Hepatocyte (in vitro differentiated cells): ENCODE results near the gene GRIK2.
A peak's percentile ranks its signal among the peaks of the same experiment; 100 is the strongest.

ENCODE experiments used
- EZH2 ChIP-seq: fragments of 200-600 bp; sonication (generic); IDR thresholded peaks from 2 replicates; pipeline ENCODE4 v1.6.1; 2016; ENCODE audit warnings: antibody characterized with exemption, mild to moderate bottlenecking, borderline replicate concordance
- EZH2phosphoT487 ChIP-seq: fragments of 200-600 bp; sonication (generic); IDR thresholded peaks from one replicate; pipeline ENCODE4 v1.6.1; 2018; ENCODE audit warnings: antibody characterized with exemption, mild to moderate bottlenecking, low read depth, moderate library complexity; ENCODE audit not compliant: unreplicated experiment, severe bottlenecking
- TF ChIP-seq, protein P1 (sequence below): fragments of 200-600 bp; sonication (generic); IDR thresholded peaks from 2 replicates; pipeline ENCODE4 v1.5.1; 2016; ENCODE audit warnings: antibody characterized with exemption, mild to moderate bottlenecking; ENCODE audit not compliant: poor library complexity

DNA sequence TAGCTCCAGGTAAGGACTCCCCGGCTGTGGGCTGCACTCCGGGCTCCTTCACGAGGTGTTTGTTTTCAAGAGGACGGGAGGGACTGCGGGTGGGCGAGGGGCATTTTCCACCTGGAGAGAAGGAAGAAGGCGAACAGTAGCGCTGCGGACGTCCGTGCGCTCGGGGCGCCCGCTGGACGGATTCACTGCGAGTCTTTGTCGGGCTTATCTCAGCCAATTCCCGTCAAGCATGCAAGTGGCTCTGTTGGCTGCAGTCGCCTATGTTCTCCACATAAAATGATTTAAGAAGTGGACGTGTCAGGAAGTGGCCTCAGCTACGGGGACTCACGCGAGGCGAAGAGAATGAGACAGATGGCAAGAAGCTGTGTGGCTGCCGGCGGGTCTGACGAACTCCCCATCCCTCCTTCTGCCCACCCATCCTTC, 332 bp downstream of the GRIK2 start:
- TF ChIP-seq, protein P1, sequence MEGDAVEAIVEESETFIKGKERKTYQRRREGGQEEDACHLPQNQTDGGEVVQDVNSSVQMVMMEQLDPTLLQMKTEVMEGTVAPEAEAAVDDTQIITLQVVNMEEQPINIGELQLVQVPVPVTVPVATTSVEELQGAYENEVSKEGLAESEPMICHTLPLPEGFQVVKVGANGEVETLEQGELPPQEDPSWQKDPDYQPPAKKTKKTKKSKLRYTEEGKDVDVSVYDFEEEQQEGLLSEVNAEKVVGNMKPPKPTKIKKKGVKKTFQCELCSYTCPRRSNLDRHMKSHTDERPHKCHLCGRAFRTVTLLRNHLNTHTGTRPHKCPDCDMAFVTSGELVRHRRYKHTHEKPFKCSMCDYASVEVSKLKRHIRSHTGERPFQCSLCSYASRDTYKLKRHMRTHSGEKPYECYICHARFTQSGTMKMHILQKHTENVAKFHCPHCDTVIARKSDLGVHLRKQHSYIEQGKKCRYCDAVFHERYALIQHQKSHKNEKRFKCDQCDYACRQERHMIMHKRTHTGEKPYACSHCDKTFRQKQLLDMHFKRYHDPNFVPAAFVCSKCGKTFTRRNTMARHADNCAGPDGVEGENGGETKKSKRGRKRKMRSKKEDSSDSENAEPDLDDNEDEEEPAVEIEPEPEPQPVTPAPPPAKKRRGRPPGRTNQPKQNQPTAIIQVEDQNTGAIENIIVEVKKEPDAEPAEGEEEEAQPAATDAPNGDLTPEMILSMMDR: no peak
- TF ChIP-seq EZH2: peak; percentile 7
- TF ChIP-seq EZH2phosphoT487: no peak
